Neuronal stem cell (in vitro differentiated cells): ENCODE results near the gene PPA2.

Source experiments
- DNase-seq: peaks from one replicate; pipeline ENCODE4 v3.0.0-alpha.2; 2013; ENCODE audit warnings: low spot score
- H2AFZ ChIP-seq: one replicate; pipeline ENCODE4 v1.6.1; 2013; ENCODE audit warnings: mild to moderate bottlenecking, low read length, inconsistent platforms
- H2AK5ac ChIP-seq: 2 replicates; pipeline ENCODE4 v1.6.1; 2013; ENCODE audit warnings: low read depth, mild to moderate bottlenecking, inconsistent platforms, low read length, moderate library complexity, mixed read lengths
- H2BK120ac ChIP-seq: 2 replicates; pipeline ENCODE4 v1.6.1; 2013; ENCODE audit warnings: low read depth, mild to moderate bottlenecking, inconsistent platforms, low read length, moderate library complexity, mixed read lengths
- H2BK12ac ChIP-seq: one replicate; pipeline ENCODE4 v1.6.1; 2013; ENCODE audit warnings: low read length, inconsistent platforms
- H2BK15ac ChIP-seq: 2 replicates; pipeline ENCODE4 v1.6.1; 2013; ENCODE audit warnings: mild to moderate bottlenecking, low read length, inconsistent platforms, mixed read lengths
- H2BK5ac ChIP-seq: one replicate; pipeline ENCODE4 v1.6.1; 2013; ENCODE audit warnings: inconsistent platforms, mild to moderate bottlenecking, low read length, moderate library complexity
- H3K14ac ChIP-seq: one replicate; pipeline ENCODE4 v1.6.1; 2013; ENCODE audit warnings: low read length, inconsistent platforms
- H3K18ac ChIP-seq: 2 replicates; pipeline ENCODE4 v1.6.1; 2013; ENCODE audit warnings: low read length, inconsistent platforms
- H3K23ac ChIP-seq: 2 replicates; pipeline ENCODE4 v1.6.1; 2013; ENCODE audit warnings: low read depth, mild to moderate bottlenecking, mixed read lengths, low read length, inconsistent platforms; ENCODE audit not compliant: poor library complexity
- H3K27ac ChIP-seq: replicated peaks from 3 replicates; pipeline ENCODE4 v1.5.1; 2013; ENCODE audit warnings: low read length, inconsistent platforms
- H3K27me3 ChIP-seq, 3 experiments: 2 replicates each; pipeline ENCODE4 v1.6.1; 2013; ENCODE audit warnings: low read length in 3 of 3, mild to moderate bottlenecking in 2 of 3, inconsistent platforms in 1 of 3, low read depth in 1 of 3, mixed read lengths in 1 of 3, moderate library complexity in 1 of 3; ENCODE audit not compliant: control insufficient read depth in 3 of 3, insufficient read depth in 3 of 3
- H3K36me3 ChIP-seq, 2 donors: replicated peaks in 1 of 2; 2 replicates each; pipeline ENCODE4 v1.6.1; 2013; ENCODE audit warnings: low read length in 2 of 2; ENCODE audit not compliant: control insufficient read depth in 2 of 2, insufficient read depth in 2 of 2
- H3K4ac ChIP-seq: 2 replicates; pipeline ENCODE4 v1.6.1; 2013; ENCODE audit warnings: inconsistent platforms, mild to moderate bottlenecking, low read length, moderate library complexity
- H3K4me1 ChIP-seq, 2 donors: 1 replicate in 1 of 2; 2 replicates in 1 of 2; pipeline ENCODE4 v1.6.1; 2013; ENCODE audit warnings: low read length in 2 of 2, low read depth in 1 of 2; ENCODE audit not compliant: control insufficient read depth in 2 of 2, insufficient read depth in 1 of 2
- H3K4me2 ChIP-seq: one replicate; pipeline ENCODE4 v1.6.1; 2013; ENCODE audit warnings: mild to moderate bottlenecking, low read length, inconsistent platforms; ENCODE audit not compliant: insufficient read depth, poor library complexity, severe bottlenecking
- H3K4me3 ChIP-seq, 2 donors: 2 replicates each; pipeline ENCODE4 v1.5.1; 2013; ENCODE audit warnings: low read length in 2 of 2, mild to moderate bottlenecking in 2 of 2, inconsistent platforms in 1 of 2, moderate library complexity in 1 of 2
- H3K79me1 ChIP-seq: one replicate; pipeline ENCODE4 v1.6.1; 2013; ENCODE audit warnings: low read depth, mild to moderate bottlenecking, inconsistent platforms, low read length, moderate library complexity
- H3K9ac ChIP-seq: one replicate; pipeline ENCODE4 v1.6.1; 2013; ENCODE audit warnings: mild to moderate bottlenecking, low read depth, low read length, inconsistent platforms; ENCODE audit not compliant: poor library complexity
- H3K9me3 ChIP-seq, 2 donors: replicated peaks in 1 of 2; 2 replicates each; pipeline versions ENCODE3 to v1.6.1; 2013; ENCODE audit warnings: low read length in 2 of 2, mild to moderate bottlenecking in 2 of 2, inconsistent platforms in 1 of 2, low read depth in 1 of 2, mixed read lengths in 1 of 2, moderate library complexity in 1 of 2; ENCODE audit not compliant: control insufficient read depth in 2 of 2, insufficient read depth in 1 of 2
- H4K8ac ChIP-seq: one replicate; pipeline ENCODE4 v1.6.1; 2013; ENCODE audit warnings: low read depth, mild to moderate bottlenecking, inconsistent platforms, low read length, moderate library complexity
- H4K91ac ChIP-seq: one replicate; pipeline ENCODE4 v1.6.1; 2013; ENCODE audit warnings: low read length, low read depth, mild to moderate bottlenecking, inconsistent platforms; ENCODE audit not compliant: poor library complexity
- WGBS, 2 donors: extraction: QIAGEN DNeasy Blood & Tissue Kit; methylation state at CpG; one replicate each; pipeline ENCODE4 v1.1.7; 2013; ENCODE audit warnings: missing lambda C conversion rate in 2 of 2, mixed read lengths in 1 of 2; ENCODE audit not compliant: insufficient read length in 2 of 2, insufficient replicate concordance in 1 of 2; ENCODE audit errors: extremely low coverage in 2 of 2; 5-methylcytosine and 5-hydroxymethylcytosine counted together

PPA2 gene

DNA sequence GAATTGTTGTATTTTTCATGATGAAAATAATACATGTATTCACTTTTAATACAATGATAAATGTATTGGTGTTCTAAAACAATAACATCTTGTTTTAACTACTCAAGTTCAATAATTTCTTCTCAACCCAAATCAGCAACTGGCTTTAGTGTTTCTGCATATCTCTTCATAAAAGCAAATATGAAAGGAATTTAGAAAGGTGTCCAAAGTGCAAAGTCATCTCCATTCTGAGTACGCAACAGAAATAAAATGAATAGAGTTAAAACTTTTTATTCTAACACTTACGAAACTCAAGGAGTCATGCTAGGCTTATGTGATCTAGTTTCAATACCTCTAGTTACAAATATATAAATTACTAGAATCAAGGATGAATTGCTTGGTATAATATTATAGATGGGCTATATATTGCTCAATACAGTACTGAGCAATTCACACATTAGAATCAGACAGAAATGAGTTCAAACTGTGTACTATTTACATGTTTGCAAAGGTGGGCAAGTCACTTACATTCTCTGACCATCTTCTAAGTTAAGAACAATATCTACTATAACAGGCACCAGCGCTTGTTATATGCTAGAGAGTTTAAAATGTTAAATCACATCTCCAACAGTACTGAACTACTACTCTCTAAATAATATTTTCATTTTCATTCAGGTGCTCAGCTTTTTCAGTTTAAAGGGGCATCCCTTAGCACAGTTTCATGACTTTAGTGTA, 51.5 kb downstream of the PPA2 start:
- no peak overlapping the region for H2BK5ac ChIP-seq
- no peak overlapping the region for H3K27ac ChIP-seq
- no peak overlapping the region for H3K14ac ChIP-seq
- no peak overlapping the region for H4K8ac ChIP-seq
- H2BK120ac ChIP-seq, result no peak overlapping the region
- no peak for DNase-seq
- no peak overlapping the region for H2BK15ac ChIP-seq
- H3K18ac ChIP-seq, result no peak overlapping the region
- no peak overlapping the region for H3K23ac ChIP-seq
- H3K36me3 ChIP-seq, result peaks cover 4 to 79% of the 10 kb centered on the region in 2 donors
- H3K4me3 ChIP-seq, result no peak overlapping the region
- H3K27me3 ChIP-seq, result no peaks in the 10 kb centered on the region
- H3K79me1 ChIP-seq, result peaks cover 2% of the 10 kb centered on the region
- no peak overlapping the region for H3K4me2 ChIP-seq
- WGBS, 2 donors, result no CpG with 5 or more reads among the region's 3 CpGs
- no peak overlapping the region for H3K4ac ChIP-seq
- peaks cover 0 to 16% of the 10 kb centered on the region in 2 donors for H3K9me3 ChIP-seq
- no peak overlapping the region for H2AK5ac ChIP-seq
- no peak overlapping the region for H2BK12ac ChIP-seq
- no peak overlapping the region for H3K9ac ChIP-seq
- no peak overlapping the region for H2AFZ ChIP-seq
- H4K91ac ChIP-seq, result no peak overlapping the region
- H3K4me1 ChIP-seq, result no peaks in the 10 kb centered on the region

DNA sequence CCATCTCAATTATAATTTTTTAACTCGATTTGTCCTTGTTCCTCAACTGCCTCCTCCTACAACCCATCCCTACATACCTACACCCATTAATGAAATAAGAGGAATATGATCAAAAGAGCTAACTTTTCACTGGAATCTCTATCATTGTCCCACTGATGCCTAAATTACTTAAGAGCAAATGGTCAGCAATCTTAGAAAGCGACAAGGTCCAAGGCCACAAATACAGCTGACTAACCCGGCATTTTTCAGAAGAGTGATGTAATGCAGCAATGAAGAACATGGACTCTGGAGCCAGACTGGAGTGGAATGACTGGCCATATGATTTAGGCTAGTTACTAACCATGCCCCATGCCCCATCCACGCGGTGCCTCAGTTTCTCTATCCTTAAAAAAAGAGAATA, 56.2 kb downstream of the PPA2 start:
- H3K79me1 ChIP-seq, result no peaks in the 10 kb centered on the region
- no peak overlapping the region for H2AFZ ChIP-seq
- no peaks in the 10 kb centered on the region for H3K4me1 ChIP-seq
- no peak overlapping the region for H3K4ac ChIP-seq
- no peak overlapping the region for H2BK12ac ChIP-seq
- no peaks in the 10 kb centered on the region for H3K9me3 ChIP-seq
- H3K36me3 ChIP-seq, result peaks cover 3 to 63% of the 10 kb centered on the region in 2 donors
- no peak overlapping the region for H2AK5ac ChIP-seq
- H3K18ac ChIP-seq, result no peak overlapping the region
- no peak overlapping the region for H3K9ac ChIP-seq
- H4K8ac ChIP-seq, result no peak overlapping the region
- no peak overlapping the region for H4K91ac ChIP-seq
- WGBS, 2 donors, result 100% methylated on average over 1 of the region's 5 CpGs; no CpG with 5 or more reads in 1 of the 2 donors
- H3K14ac ChIP-seq, result no peak overlapping the region
- H3K23ac ChIP-seq, result no peak overlapping the region
- no peak for DNase-seq
- H3K4me2 ChIP-seq, result no peak overlapping the region
- H3K4me3 ChIP-seq, result no peak overlapping the region
- no peak overlapping the region for H2BK120ac ChIP-seq
- no peak overlapping the region for H2BK5ac ChIP-seq
- no peak overlapping the region for H2BK15ac ChIP-seq
- H3K27me3 ChIP-seq, result no peaks in the 10 kb centered on the region
- H3K27ac ChIP-seq, result no peak overlapping the region

- no peak overlapping the region for H2AK5ac ChIP-seq
- no peaks in the 10 kb centered on the region for H3K9me3 ChIP-seq
- no peak overlapping the region for H2BK15ac ChIP-seq
- no peaks in the 10 kb centered on the region for H3K27me3 ChIP-seq
- H3K4me3 ChIP-seq, result no peak overlapping the region
- H4K91ac ChIP-seq, result no peak overlapping the region
- no peak overlapping the region for H2BK5ac ChIP-seq
- H3K79me1 ChIP-seq, result no peaks in the 10 kb centered on the region
- H3K4me1 ChIP-seq, result no peaks in the 10 kb centered on the region
- H2BK120ac ChIP-seq, result no peak overlapping the region
- DNase-seq, result no peak
- peaks cover 3 to 40% of the 10 kb centered on the region in 2 donors for H3K36me3 ChIP-seq
- no peak overlapping the region for H3K9ac ChIP-seq
- H3K4me2 ChIP-seq, result no peak overlapping the region
- H3K23ac ChIP-seq, result no peak overlapping the region
- no peak overlapping the region for H3K18ac ChIP-seq
- no peak overlapping the region for H3K14ac ChIP-seq
- H2BK12ac ChIP-seq, result no peak overlapping the region
- H3K4ac ChIP-seq, result no peak overlapping the region
- H4K8ac ChIP-seq, result no peak overlapping the region
- H3K27ac ChIP-seq, result no peak overlapping the region
- no peak overlapping the region for H2AFZ ChIP-seq
- no CpG with 5 or more reads among the region's 12 CpGs for WGBS, 2 donors
Observed at GRCh38 chr4:105415281-105415744, 58.5 kb downstream of the PPA2 start.

- Histone ChIP-seq H3K4me1 (no peaks in the 10 kb centered on the region), H3K4ac (no peak overlapping the region), H3K9me3 (no peaks in the 10 kb centered on the region), H2AFZ (no peak overlapping the region), H3K4me2 (no peak overlapping the region), H3K23ac (no peak overlapping the region), H3K36me3 (peaks cover 3 to 30% of the 10 kb centered on the region in 2 donors), H3K27me3 (no peaks in the 10 kb centered on the region), H4K91ac (no peak overlapping the region), H4K8ac (no peak overlapping the region), H3K9ac (no peak overlapping the region), H2BK15ac (no peak overlapping the region), H3K27ac (no peak overlapping the region), H2BK12ac (peak overlapping the region; percentile 90), H3K18ac (peak overlapping the region; percentile 80), H3K14ac (peak overlapping the region; percentile 89), H2BK120ac (no peak overlapping the region), H3K79me1 (no peaks in the 10 kb centered on the region), H2AK5ac (no peak overlapping the region), H2BK5ac (no peak overlapping the region), H3K4me3 (no peak overlapping the region)
- no peak for DNase-seq
- WGBS, 2 donors, result no CpG with 5 or more reads among the region's 15 CpGs
Observed at GRCh38 chr4:105414316-105414715, 59.5 kb downstream of the PPA2 start.
